ENCODE measurements around the gene NR2F6.
A peak's percentile ranks its signal among the peaks of the same experiment; 100 is the strongest.

The NR2F6 gene

DNA sequence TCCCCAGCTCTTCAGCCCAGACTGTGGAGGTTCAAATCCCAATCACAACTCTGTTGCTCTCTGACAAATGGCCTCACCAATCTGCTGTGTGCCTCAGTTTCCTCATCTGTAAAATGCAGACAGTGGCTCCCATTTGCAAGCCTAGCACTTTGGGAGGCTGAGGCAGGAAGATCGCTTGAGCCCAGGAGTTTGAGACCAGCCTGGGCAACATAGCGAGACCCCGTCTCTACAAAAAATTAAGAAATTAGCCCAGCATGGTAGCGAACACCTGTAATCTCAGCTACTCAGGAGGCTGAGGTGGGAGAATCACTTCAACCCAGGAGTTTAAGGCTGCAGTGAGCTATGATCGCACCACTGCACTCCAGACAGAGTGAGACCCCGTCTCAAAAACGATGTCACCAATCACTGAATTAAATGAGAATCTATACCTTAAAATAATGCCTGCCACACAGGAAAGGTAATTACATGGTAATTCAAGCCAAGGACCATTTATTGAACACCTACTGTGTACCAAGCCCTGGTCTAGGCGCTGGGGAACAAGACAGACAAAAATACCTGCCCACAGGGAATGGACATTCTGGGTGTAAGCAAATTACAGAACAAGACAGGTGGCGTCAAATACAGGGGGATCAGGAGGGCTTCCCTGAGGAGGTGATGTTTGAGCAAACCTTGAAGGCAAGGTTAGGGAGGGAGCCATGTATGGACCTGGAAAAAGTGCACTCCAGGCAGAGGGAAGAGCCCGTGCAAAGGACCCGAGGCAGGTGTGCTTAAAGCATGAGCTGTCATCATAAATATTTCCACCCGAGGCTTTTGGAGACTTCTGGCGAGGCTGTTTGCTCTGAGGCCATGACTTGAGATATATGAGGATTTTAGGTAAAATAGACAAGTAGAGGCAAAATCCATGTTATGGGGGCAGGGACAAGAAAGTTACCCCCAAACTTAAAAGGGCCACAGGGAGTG is 7.7 kb downstream of the NR2F6 start:
- DNase-seq (ENCODE audit: low read depth), result no peak

DNA sequence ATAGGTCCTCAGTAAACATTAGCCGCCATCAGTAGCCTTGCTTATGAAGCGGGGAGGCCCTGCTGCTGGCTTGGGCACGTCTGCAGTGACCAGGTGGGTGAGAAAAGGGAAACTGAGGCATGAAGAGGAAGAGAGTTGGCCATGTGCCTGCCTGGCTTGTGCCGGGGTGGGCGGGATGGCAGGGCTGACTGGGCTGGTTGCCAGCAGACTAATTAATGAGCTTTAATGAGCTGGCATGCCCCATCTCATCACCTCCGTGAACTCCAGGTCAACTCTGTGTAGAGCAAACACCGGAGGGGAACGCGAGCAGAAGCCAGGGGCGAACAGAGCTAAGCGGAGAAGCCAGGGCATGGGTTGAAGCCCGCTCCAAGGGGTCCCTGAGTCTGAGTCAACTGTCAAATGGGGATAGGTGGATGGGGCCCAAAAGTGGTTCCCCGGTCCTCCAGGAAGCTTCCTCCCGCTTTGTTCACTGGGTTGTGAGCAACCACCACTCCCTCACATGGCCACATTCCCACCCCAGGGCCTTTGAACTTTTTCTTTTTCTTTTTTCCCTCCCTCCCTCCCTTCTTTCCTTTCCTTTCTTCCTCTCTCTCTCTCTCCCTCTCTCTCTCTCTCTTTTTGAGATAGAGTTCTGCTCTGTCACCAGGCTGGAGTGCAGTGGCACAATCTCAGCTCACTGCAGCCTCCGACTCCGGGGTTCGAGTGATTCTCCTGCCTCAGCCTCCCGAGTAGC is 8.7 kb downstream of the NR2F6 start:
- DNase-seq (ENCODE audit: low read depth), result no peak

DNA sequence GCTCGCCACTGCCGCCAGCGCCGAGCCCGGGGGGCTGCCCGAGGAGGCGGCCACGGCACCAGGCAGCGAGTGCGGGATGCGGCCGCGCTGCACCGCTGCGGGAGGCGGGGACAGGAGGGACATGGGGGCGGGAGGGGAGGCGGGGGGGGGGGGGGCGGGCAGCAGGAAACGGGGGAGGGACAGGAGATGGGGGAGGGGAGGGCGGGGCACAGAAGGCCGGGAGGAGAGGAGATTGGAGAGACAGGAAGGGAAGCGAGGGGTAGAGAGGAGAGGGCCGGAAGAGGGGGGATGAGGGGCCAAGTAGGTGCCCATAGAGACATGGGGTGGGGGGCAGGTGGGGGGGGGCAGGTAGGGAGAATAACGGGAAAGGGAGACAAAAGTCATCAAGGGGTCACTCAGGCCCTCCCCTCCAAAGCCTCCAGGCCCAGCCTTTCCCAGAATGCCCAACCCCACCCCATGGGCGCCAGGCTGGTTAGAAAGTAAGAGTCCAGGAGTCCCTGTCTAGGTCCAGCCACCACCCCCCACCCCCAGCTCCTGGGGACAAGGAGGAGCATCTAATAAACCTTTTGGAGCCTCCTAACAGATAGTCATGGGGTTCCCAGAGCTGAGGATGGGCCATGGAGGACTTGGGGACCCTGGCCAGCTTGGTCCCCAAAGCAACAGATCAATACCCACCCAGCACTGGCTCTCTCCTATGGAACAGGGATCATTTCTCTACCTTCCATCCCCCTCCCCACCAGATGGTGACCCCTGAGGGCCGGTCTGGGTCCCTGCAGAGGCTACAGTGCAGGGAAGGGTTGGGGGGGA is 9.5 kb downstream of the NR2F6 start:
- no peak for DNase-seq (ENCODE audit: low read depth)

DNA sequence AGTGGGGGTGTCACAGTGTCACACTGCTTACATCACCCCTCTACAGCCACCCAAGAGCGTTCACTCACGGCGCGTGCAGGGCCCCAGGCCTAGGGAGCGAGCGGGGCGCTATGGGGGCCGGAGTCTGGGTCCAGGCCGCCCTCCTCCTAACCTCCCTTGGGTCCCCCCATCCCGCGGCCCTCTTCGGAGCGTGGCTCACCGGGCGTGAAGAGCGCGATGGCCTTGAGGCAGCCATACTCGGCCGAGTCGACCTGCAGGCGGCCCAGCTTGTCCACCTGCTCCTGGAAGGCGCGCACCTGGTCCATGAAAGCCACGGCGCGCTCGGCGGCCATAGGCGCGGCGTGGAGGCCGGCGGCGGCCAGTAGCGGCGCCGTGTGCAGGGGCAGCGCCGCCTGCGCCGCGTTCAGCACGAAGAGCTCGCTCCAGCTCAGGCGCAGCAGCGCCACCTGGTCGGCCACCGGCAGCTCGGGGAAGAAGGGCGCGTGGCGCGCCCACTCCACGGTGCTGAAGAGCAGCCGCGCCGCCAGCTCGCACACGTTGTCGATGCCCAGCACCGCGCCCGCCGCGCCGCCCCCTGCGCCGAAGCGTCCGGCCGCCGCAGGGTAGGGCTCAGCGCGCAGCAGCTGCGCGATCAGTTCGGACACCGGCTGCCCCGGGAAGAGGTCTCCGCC is 10.3 kb downstream of the NR2F6 start:
- peak; percentile 64 for DNase-seq (ENCODE audit: low read depth)

DNA sequence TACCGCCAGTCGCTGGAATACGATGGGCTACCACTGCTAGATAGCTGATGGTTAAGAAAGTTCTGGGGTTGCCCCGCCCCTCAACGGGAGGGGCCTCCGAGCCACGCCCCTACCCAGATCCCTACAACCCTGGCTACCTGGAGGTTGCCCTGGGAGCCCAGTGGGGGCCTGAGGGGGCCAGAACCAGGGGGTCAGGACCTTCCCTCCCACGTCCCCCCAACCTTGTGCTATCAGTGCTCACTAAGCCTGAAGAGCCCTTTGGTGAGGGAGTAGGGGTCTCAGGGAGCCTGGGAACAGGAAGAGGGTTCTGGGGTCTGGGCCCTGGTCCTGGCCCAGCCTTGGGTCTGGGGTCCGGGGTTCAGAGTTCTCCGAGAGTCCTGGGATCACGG is 10.8 kb downstream of the NR2F6 start:
- DNase-seq (ENCODE audit: low read depth), result peak; percentile 40

DNA sequence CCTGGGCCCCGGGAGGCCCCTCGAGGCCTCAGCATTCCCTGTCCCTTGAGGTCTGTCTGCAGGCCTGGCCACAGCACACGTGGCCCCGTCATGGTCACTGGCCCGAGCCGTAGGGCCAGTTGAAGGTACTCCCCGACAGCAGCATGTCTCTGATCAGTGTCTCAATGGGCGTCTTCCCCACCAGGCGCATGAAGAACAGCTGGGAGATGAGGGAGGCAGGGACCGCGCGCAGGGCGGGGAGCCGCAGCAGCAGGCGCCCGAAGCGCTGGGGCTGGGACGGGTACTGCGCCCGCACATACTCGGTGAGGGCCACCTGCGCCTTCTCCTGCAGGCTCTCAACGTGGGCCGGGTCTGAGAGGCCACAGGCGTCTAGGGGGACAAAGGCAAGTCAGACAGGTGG is 13.5 kb downstream of the NR2F6 start:
- DNase-seq (ENCODE audit: low read depth), result no peak

DNA sequence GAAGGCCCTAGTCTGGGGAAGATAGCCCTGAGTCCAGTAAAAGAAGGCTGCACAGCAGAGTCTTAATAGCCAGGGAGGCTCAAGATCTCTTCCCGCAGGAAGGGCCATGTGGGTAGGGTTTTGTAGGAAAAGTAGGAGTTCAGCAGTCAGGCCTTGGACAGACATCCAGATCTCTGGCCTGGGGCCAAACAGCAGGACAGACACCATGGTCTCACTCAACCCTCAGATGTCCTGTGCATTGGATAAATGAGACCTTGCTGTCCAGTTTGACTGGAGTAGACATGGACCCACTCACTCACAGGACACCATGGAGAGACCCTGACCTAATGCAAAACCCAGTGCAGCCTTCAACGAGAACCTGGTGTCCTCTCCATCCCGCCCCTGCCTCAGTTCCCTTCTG is 15.8 kb downstream of the NR2F6 start:
- no peak for DNase-seq (ENCODE audit: low read depth)

DNA sequence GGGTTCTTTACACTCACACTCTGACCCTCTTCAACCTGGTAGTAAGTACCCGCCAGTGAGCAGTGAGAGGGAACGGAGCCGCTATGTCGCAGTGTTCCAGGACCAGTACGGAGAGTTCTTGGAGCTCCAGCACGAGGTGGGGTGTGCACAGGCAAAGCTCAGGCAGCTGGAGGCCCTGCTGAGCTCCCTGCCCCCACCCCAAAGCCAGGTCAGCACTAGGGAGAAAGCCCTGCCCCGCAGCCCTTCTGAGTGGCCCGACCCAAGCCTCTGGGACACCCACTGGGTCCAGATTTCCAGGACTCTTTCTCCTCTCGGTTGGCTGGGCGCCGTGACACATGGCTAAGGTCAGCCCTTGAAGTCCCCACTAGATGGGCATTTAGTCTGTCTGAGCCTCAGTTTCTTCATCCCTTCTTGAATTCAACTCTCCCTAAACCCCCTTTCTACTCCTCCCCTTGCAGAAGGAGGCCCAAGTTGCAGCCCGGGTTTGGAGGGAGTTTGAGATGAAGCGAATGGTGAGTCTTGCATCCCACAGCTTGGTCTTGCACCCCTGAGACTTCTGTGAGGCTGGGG is 17.8 kb downstream of the NR2F6 start:
- no peak for DNase-seq (ENCODE audit: low read depth)

DNA sequence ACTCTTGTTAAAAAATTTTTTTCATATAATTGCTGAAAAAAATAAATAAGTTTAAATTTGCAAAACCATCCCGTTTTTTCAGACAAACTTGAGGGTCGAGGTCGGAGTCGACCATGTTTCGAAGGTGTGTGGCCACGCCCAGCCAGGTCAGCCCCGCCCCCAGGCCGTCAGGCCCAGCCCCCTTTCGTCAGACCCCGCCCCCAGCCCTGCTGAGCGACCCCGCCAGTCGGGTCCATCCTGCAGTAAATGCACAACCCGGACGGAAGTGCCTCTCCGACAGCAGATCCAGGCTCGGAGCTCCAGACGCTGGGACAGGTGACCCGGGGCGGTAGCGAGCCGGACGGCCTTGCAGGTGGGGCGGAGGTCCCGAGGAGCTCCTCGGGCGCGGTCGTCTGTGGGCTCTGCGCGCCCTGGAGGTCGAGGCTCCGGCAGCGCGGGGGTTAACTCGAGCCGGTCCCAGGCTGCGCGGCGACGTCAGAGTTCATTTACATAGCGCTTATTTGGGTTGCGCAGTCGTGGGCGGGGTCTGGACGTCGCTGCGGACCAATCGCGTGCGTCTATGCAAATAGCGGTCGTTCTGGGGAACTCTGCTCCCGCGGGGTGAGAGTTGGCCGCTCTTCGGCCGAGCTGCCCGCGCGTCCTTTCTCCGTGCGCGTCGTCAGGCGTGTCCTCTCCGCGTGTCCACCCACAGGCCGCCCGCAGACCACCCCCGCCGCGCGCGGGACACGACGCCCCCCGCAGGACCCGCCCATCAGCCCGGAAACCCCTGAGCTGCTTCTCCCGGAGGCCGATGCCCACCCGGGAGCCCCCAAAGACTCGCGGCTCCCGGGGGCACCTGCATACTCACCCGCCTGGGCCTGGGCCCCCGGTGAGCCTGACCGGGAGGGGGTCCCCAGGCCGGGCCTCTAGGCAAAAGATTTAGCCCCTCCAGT is 19.5 kb downstream of the NR2F6 start, which contains the start of gene OCEL1:
Gene OCEL1, plus strand, starts transcription at position 225 of the 932 bp plus-strand sequence. Its CDS starts 22 bp downstream, at position 247.
- peak; percentile 95 for DNase-seq (ENCODE audit: low read depth)

DNA sequence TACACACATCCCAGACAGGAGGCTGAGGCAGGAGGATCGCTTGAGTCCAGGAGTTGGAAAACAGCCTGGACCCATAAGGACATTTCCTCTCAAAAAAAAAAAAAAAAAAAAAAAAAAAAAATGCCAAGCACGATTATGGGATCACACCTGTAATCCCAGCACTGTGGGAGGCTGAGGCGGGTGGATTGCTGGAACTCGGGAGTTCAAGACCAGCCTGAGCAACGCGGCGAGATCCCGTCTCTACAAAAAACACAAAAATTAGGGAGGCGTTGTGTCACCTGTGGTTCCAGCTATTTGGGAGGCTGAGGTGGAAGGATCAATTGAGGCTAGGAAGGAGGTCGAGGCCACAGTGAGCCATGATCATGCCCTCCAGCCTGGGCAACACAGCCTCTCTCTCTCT is 20.7 kb downstream of the NR2F6 start:
- no peak for DNase-seq (ENCODE audit: low read depth)

DNA sequence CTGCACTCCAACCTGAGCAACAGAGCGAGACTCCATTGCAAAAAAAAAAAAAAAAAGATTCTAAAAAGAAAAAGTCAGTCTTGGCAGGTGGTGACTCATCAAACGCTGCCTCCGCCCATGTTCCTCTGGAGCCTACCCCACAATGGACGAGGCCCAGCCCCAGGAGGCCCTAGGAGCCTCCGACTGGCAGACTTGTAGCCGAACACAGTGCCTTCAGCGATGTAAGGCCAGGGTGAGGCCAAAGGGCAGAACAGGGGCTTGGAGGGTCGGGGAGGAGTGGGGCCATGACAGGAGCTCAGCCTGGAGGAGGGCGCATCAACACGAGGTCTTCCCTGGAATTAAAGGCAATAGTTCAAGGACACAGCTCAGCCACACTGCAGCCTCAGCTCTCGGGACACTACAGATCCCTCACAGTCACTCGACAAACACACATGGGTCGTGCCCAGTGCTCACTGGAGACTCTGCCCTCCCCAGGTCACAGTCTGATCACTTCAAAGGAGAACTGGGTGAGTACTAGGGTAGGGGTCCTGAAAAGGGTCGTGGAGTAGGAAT is 25.4 kb downstream of the NR2F6 start:
- DNase-seq (ENCODE audit: low read depth), result no peak

DNA sequence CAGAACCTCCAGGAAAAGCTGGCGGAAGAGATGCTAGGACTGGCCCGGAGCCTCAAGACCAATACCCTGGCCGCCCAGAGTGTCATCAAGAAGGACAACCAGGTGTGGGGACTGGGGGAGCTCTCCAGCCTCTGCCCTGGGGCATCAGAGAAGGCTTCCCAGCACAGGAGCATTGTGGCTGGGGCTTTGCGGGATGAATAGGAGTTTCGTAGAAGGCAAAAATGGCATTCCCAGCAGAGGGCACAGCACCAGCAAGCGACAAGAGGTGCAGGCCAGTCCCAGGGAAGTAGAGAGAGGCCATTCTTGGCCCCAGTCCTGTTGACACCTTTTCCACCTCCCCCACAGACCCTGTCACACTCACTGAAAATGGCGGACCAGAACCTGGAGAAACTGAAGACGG is 26.4 kb downstream of the NR2F6 start:
- no peak for DNase-seq (ENCODE audit: low read depth)

DNA sequence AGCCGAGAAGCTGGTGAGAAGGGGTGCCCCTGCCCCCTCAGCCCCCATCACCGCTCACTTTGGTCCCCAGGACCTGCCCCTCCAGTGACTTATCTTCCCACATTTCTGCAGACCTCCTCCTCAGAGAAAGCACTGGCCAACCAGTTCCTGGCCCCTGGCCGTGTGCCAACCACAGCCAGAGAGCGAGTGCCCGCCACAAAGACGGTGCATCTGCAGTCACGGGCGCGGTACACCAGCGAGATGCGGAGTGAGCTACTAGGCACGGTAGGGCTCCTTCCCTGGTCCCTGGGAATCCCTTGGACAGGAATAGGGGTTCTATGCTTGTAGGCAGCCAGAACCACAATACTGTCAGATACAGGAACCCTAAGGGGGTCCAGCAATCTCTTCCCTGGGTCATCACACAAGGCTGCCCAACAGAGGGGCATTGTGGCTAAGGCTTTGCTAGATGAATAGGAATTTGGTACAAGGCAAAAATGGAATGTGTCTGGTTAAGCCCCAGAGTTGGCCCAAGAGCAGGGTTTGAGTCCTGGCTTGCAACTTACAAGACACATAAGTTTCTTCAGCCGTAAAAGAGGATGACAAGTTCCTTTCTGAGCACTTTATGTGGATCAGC is 29.6 kb downstream of the NR2F6 start:
- DNase-seq (ENCODE audit: low read depth), result no peak

DNA sequence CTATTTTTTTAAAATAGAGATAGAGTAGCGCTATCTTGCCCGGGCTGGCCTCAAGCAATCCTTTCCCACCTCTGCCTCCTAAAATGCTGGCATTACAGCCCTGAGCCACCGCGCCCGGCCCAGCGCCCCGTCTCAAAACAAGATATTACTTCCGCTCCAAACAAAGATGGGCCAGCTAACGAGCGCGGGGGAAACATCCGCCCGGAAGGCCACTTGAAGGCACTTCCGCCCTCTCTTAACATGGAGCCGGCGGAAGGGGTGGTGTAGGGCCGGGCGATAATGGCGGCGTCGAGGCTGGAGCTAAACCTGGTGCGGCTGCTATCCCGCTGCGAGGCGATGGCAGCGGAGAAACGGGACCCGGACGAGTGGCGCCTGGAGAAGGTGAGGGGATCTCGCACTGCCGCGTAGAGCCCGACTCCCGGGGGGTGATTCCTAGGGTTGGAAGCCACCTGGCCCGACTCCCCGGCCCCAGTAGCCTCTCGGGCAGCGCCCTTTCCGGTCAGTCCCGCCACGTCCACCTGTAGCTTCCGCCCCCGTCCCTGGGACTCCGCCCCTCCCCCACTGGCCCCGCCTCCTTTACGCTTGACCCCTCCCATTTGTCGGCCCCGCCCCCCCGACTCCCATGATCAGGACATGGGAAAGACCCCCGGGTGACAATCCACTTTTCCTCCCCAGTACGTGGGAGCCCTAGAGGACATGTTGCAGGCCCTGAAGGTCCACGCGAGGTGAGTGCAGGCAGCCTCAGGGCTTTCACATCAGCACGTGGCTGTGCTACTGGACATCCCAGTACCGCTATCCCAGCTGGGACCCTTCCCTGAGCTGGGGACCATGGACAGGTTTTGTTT is 30.4 kb downstream of the NR2F6 start, which contains the start of gene USE1:
Gene USE1, plus strand, starts transcription at position 231 of the 845 bp plus-strand sequence. Its CDS starts 49 bp downstream, at position 280.
- peak; percentile 77 for DNase-seq (ENCODE audit: low read depth)

DNA sequence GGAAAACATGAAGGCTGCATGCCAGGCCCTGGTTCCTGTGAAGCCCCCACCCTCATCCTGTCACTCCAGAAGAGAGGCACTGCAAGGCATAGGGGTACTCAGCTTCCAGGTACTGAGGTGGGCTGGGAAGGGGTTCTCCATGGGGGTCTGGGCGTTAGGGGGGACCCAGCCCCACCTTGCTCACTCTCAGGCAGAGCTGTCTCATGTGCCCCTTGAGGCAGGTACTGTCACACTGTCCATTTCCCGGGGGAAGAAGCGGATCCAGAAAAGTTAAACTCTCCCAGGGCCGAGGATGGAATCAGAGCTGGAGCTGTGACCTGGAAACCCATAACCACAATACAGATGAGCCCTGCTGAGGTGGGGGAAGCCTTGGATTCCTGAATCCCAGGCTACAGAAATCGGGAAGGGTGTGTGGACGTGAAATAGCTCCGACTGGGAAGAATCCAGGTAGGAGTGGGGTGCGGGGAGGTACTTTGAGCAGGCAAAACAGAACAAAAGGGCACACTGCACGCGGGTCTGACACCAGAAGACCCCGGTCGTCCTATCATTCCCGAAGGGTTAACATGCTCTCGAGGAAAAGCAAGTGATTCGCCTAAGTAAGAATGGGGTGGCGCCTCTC is 31.1 kb downstream of the NR2F6 start:
- DNase-seq (ENCODE audit: low read depth), result no peak

DNA sequence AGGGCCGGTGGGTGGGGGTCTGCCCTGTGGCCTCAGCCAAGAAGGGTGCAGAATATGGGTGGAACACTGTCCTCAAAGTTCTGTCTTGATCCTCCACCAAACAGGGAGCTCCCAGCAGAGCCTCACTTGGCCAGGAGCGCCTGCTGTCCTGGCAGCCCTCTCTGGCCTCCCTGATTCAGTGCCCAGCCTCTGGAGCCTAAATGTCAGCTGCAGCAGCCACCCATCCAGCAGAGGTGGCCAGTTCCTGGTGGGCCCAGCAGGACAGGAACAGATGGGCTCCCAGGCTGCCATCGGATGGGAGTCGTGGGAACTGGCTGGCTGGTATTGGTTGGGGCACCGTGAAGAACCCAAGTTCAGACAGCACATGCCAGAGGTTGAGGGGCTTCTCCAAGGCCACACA is 32.4 kb downstream of the NR2F6 start:
- no peak for DNase-seq (ENCODE audit: low read depth)

DNA sequence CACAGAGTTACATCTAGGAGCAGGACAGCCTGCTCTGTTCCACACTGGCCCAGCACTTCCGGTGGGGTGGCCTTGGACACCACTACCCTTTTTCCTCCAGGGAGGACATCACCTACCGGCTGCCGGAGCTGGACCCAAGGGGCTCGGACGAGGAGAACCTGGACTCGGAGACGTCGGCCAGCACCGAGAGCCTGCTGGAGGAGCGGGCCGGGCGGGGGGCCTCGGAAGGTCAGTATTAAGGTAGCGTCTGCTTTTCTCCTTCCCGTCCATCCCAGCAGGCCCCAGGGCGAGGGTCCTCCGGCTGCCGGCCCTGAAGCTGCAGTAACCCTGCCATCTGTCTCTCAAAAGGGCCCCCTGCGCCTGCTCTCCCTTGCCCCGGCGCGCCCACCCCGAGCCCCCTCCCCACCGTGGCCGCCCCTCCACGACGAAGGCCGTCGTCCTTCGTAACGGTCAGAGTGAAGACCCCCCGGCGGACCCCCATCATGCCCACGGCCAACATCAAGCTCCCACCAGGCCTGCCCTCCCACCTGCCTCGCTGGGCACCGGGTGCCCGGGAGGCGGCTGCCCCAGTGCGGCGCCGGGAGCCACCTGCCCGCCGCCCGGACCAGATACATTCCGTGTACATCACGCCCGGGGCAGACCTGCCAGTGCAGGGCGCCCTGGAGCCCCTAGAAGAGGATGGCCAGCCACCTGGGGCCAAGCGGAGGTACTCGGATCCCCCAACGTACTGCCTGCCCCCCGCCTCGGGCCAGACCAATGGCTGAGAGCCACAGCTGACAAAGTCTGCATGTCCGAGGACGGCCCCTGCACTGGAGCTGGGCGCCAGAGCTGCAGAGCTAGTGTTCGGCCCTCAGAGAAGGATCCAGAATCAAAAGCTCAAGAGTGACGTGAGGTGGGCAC is 33.9 kb downstream of the NR2F6 start:
- DNase-seq (ENCODE audit: low read depth), result no peak

All from activated T-cell treated with anti-CD3 and anti-CD28 coated beads for 1 hour (primary cell).